DMS153 treated with DMSO at 0.1 percent for 48 hours (cell line): ENCODE results near the gene TRIP13.
"Not testable (repeated sequence)": the region's sequence is repeated elsewhere in the genome, so short reads cannot be mapped to it uniquely, and the experiment has no call there.

Source experiments
- DNase-seq: peaks from one replicate; lab custom pipeline; 2025; ENCODE audit not compliant: unreplicated experiment; lab: John Stamatoyannopoulos, UW

TRIP13 gene

GRCh38 chr5:916441-917293 lies 24.0 kb downstream of the TRIP13 start:
- DNase-seq = no peak

GRCh38 chr5:918717-919116 lies 26.0 kb downstream of the TRIP13 start:
- DNase-seq = not testable (repeated sequence)

- DNase-seq = no peak
Observed at GRCh38 chr5:919356-920000, 26.8 kb downstream of the TRIP13 start.

- DNase-seq = no peak
Observed at GRCh38 chr5:920321-920720, 27.6 kb downstream of the TRIP13 start.

GRCh38 chr5:921456-922435 lies 29.1 kb downstream of the TRIP13 start:
- DNase-seq = no peak

GRCh38 chr5:922436-923280 lies 30.0 kb downstream of the TRIP13 start:
- no peak for DNase-seq

GRCh38 chr5:923281-923873 lies 30.7 kb downstream of the TRIP13 start:
- DNase-seq = peak; percentile 84

GRCh38 chr5:926417-927171 lies 33.9 kb downstream of the TRIP13 start:
- peak; percentile 36 for DNase-seq

GRCh38 chr5:927172-928015 lies 34.7 kb downstream of the TRIP13 start:
- DNase-seq = no peak

GRCh38 chr5:929182-929581 lies 36.5 kb downstream of the TRIP13 start:
- not testable (repeated sequence) for DNase-seq

- DNase-seq = no peak
Observed at GRCh38 chr5:929596-929995, 36.9 kb downstream of the TRIP13 start.

- no peak for DNase-seq
Observed at GRCh38 chr5:930866-931265, 38.2 kb downstream of the TRIP13 start.

- DNase-seq = no peak
Observed at GRCh38 chr5:931570-932145, 39.0 kb downstream of the TRIP13 start.

GRCh38 chr5:932151-932627 lies 39.5 kb downstream of the TRIP13 start:
- DNase-seq = no peak

- DNase-seq = no peak
Observed at GRCh38 chr5:932628-933250, 40.1 kb downstream of the TRIP13 start.

GRCh38 chr5:933251-933861 lies 40.7 kb downstream of the TRIP13 start:
- no peak for DNase-seq

GRCh38 chr5:933951-934350 lies 41.3 kb downstream of the TRIP13 start:
- not testable (repeated sequence) for DNase-seq
